HG03354 (cell line): ENCODE data around the gene ZC3H4.

Source experiments
- ATAC-seq: cut with Tn5 transposase; IDR thresholded peaks from one replicate; pipeline ENCODE4 v1.9.1; 2021; ENCODE audit warnings: mild to moderate bottlenecking; ENCODE audit not compliant: unreplicated experiment, poor library complexity, severe bottlenecking

Gene ZC3H4

DNA sequence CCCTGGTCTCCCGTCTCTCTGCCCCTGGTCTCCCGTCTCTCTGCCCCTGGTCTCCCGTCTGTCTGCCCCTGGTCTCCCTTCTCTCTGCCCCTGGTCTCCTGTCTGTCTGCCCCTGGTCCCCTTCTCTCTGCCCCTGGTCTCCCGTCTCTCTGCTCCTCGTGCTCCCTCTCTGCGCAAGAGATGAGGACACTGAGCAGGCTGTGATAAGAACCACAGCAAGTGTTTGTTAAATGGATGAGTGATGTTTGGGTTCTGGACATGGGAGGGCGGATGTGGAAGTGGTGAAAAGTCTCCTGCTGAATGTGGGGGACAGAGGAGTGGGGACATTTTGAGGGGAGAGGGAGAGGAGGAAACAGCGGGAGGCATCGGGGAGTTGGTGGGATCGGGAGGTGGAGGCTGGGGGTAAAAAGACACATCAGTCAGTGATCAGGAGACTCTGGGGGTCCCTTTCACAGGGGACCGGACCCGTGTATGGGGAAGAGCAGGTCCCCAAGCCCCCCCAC lies 85.9 kb downstream of the ZC3H4 start:
- no peak for ATAC-seq

DNA sequence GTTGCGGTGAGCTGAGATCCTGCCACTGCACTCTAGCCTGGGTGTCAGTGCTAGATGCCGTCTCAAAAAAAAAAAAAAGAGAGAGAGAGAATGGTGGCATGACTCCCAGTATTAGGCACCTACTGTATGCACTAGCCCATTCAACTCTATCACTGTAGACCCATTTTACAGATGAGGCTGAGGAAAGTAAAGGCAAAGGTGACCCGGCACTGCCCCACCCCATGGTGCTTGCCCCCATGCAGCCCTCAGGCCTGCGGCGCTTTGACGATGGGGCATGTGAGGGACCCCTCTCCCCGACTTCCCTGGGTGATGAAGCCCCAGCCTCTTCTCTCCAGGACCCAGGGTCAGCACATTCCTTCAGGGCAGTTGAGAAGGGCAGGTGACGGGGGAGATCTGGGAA lies 86.7 kb downstream of the ZC3H4 start:
- ATAC-seq, result no peak

DNA sequence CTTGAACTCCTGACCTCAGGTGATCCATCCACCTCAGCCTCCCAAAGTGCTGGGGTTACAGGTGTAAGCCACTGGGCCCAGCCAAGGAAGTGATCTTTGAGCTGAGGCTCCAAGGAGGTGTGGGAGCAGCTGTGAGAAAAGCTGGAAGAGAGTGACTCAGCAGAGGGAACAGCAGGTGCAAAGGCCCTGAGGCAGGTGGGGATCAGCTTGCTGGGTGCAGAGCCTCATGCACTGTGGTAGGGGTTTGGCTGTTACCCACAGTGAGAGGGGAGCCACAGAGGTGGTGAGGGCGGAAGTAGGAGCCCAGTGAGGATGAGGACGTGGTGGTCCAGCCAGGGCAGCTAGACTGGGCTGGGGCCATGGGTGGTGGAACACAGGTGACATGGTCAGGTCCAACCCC lies 87.4 kb downstream of the ZC3H4 start:
- no peak for ATAC-seq

GRCh38 chr19:47024502-47024901 lies 89.1 kb downstream of the ZC3H4 start:
- no peak for ATAC-seq

- no peak for ATAC-seq
Observed at GRCh38 chr19:47023448-47023794, 90.2 kb downstream of the ZC3H4 start.

GRCh38 chr19:47022541-47023447 lies 90.8 kb downstream of the ZC3H4 start:
- no peak for ATAC-seq

GRCh38 chr19:47022140-47022536 lies 91.4 kb downstream of the ZC3H4 start:
- no peak for ATAC-seq

DNA sequence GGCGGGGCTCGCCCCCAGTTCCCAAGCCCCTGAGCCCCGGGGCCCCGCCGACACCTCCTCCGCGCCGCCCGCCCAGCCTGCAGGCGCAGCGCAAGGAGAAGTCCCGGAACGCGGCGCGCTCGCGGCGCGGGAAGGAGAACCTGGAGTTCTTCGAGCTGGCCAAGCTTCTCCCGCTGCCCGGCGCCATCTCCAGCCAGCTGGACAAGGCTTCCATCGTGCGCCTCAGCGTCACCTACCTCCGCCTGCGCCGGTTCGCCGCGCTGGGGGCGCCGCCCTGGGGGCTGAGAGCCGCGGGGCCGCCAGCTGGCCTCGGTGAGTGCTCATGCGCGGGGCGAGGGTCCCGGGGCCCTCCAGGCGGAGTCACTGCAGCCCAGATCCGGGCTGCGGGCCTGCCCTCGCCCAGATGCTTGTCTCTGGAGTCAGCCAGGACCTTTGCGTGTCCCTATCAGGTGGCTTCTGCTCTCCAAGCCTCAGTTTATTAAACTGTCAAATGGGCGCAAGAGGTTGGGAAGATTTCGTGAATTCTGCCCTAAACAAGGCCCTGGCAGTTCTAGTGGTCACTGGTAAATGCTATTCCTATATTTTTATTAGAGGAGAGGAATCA lies 91.9 kb downstream of the ZC3H4 start:
- no peak for ATAC-seq

DNA sequence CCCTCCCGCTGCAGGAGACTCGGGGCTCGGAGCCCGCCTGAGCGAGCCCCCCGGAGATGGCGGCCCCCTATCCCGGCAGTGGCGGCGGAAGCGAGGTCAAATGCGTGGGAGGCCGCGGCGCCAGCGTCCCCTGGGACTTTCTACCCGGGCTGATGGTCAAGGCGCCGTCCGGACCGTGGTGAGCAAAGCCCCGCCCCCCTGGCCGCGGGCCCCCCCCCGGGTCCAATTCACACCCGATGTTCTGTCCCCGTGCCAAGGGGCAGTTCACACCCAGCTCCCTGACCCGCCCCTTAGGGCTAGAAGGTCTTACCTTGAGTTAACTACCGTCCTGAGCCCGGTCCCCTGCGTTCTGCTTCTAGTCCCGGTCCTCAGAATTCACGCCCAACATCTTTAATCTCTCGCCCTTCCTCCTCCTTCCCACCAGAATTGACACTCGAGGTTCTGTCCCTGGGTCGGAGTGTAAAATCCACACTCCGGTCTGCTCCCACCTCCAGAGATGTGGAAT lies 92.5 kb downstream of the ZC3H4 start:
- ATAC-seq, result no peak

DNA sequence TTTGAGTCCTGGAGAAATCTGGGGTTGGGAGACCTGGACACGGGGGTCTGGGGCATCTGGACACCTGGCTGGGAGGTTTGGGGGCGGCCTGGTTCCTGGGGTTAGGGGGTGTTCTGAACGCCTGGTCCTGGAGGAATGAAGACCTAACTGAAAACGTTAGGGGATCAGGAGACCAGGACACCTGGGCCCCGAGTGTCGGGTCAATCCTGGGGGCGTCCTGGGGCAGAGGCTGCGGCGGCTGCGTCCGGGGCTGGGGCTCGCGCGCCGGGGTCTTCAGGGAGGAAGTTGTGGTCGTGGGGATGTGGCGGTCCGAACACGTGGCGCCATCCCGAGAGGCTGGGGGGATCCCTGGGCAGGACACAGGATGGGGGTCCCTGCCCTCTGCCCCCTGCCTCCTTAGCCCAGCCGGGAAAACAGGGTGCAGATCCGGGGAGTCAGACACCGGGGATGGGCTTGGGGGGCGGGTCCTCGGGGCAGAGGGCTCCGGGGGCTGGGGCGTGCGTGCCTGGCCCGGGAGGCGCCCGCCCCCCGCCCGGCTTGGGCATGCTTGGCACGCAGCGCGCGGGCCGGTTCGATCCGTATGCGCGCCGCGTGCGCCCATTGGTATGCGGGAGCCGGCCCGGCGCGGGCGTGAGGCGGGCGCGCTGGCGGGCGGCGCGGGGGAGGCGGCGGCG lies 93.3 kb downstream of the ZC3H4 start:
- no peak for ATAC-seq

DNA sequence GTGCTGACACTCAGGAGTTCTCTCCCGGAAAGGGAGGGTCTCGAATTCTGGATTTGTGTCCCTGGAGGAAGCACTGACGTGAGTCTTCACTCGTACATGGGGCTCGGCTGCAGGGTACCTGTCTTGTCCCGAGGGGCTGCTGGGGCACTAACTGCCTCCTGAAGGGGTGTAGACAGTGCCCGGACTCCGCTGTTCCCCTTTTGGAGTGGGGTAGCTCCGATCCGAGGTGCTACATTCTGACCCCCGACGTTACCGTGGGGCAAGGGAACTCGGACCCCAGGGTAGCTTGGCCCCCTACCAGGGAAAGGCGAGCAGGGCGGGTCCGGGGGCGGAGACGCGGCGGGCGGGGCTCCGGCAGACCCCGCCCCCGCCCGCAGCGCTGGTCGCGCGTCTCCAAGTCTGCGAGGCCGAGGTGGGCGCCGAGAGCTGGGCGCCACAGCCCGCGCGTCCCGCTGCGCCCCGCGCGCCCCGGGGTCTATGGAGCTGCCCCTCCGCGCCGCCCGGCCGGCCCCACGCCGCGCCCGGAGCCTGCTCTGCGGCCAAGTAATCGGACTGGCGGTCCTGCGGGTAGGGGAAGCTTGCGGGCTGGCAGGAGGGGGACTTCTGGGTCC lies 94.0 kb downstream of the ZC3H4 start, which contains the start of gene NPAS1:
Gene NPAS1 (plus strand): TSS at position 407 of the 611 bp plus-strand sequence. CDS start 1,211 bp downstream, outside the sequence.
- no peak for ATAC-seq

- ATAC-seq, result no peak
Observed at GRCh38 chr19:47018923-47019322, 94.7 kb downstream of the ZC3H4 start.
